SU-DHL-6 (cell line): ENCODE data around the gene BAHCC1.

Experiments
- EZH2phosphoT487 ChIP-seq: fragments of 200-600 bp; sonication (generic), shearing (Covaris generic); conservative IDR thresholded peaks from 2 replicates; pipeline ENCODE4 v1.6.1; 2018; ENCODE audit warnings: mild to moderate bottlenecking, antibody characterized with exemption, low read length, moderate library complexity, mixed read lengths
- TF ChIP-seq, protein P1 (sequence below): fragments of 200-600 bp; sonication (generic); IDR thresholded peaks from one replicate; pipeline ENCODE4 v1.5.1; 2017; ENCODE audit warnings: antibody characterized with exemption, mild to moderate bottlenecking, low read length, moderate library complexity; ENCODE audit not compliant: insufficient read depth, poor library complexity, severe bottlenecking

DNA sequence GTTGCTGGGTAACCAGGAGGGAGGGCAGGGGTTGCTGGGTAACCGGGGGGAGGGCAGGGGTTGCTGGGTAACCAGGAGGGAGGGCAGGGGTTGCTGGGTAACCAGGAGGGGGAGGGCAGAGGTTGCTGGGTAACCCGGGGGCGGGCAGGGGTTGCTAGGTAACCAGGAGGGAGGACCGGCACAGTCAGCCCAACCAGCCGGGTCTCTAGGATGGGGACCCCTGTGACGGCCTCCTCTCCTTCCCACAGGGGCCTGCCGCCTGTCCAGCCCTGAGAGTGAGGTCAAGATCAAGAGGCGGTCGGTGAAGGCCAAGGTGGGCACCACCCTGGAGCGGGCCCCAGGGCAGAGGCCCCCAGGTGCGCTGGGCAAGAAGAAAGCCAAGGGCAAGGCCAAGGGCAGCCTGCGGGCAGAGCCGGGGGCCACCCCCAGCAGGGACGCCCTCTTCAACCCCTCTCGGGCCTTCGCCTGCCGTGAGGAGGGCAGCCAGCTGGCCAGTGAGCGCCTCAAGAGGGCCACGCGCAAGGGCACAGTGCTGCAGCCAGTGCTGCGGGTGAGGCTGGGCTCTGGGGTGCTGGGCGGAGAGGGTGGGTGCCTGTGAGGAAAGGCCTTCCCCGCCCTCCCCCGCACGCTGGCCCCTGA lies 62.8 kb downstream of the BAHCC1 start:
- no peak for TF ChIP-seq EZH2phosphoT487
- TF ChIP-seq, protein P1, sequence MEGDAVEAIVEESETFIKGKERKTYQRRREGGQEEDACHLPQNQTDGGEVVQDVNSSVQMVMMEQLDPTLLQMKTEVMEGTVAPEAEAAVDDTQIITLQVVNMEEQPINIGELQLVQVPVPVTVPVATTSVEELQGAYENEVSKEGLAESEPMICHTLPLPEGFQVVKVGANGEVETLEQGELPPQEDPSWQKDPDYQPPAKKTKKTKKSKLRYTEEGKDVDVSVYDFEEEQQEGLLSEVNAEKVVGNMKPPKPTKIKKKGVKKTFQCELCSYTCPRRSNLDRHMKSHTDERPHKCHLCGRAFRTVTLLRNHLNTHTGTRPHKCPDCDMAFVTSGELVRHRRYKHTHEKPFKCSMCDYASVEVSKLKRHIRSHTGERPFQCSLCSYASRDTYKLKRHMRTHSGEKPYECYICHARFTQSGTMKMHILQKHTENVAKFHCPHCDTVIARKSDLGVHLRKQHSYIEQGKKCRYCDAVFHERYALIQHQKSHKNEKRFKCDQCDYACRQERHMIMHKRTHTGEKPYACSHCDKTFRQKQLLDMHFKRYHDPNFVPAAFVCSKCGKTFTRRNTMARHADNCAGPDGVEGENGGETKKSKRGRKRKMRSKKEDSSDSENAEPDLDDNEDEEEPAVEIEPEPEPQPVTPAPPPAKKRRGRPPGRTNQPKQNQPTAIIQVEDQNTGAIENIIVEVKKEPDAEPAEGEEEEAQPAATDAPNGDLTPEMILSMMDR, result no peak
